Common myeloid progenitor, CD34-positive (primary cell): ENCODE results near the gene PIP5K1C.

Experiments
- CTCF ChIA-PET: fragments of 350-600 bp; sonication (Branson Sonifier 250); formaldehyde crosslinking; loops from one replicate; lab custom pipeline; 2021; ENCODE audit warnings: antibody characterized with exemption; lab: Charles Lee
- POLR2A ChIA-PET: fragments of 350-600 bp; sonication (Branson Sonifier 250); formaldehyde crosslinking; loops from one replicate; lab custom pipeline; 2021; ENCODE audit warnings: antibody characterized with exemption; lab: Charles Lee
- DNase-seq, 3 donors: peaks; one replicate each; pipeline versions ENCODE4 v3.0.0 to v3.0.0-alpha.2; 2013
- H3K27ac ChIP-seq, 2 experiments: 1 replicate in 1 of 2; 2 replicates in 1 of 2; pipeline ENCODE4 v1.7.0; 2013; ENCODE audit warnings: inconsistent platforms in 2 of 2, low read length in 2 of 2, mild to moderate bottlenecking in 2 of 2, low read depth in 1 of 2, moderate library complexity in 1 of 2; ENCODE audit not compliant: severe bottlenecking in 2 of 2, insufficient read depth in 1 of 2, poor library complexity in 1 of 2
- H3K27me3 ChIP-seq, 5 experiments: replicated peaks in 2 of 5; 1 replicate in 3 of 5; 2 replicates in 2 of 5; pipeline versions ENCODE4 v1.6.1 to v1.7.0; 2013; ENCODE audit warnings: low read length in 4 of 5, mild to moderate bottlenecking in 2 of 5, moderate library complexity in 2 of 5, inconsistent platforms in 1 of 5; ENCODE audit not compliant: insufficient read depth in 5 of 5, control insufficient read depth in 4 of 5
- H3K36me3 ChIP-seq, 4 experiments: 1 replicate in 2 of 4; 2 replicates in 2 of 4; pipeline versions ENCODE4 v1.6.1 to v1.7.0; 2013; ENCODE audit warnings: low read length in 3 of 4, control low read depth in 1 of 4, mild to moderate bottlenecking in 1 of 4; ENCODE audit not compliant: control insufficient read depth in 4 of 4, insufficient read depth in 4 of 4
- H3K4me1 ChIP-seq, 4 experiments: 1 replicate in 3 of 4; 2 replicates in 1 of 4; pipeline versions ENCODE4 v1.6.1 to v1.7.1; 2013; ENCODE audit warnings: low read length in 3 of 4, mild to moderate bottlenecking in 3 of 4, control low read depth in 1 of 4, inconsistent platforms in 1 of 4, moderate library complexity in 1 of 4; ENCODE audit not compliant: control insufficient read depth in 4 of 4, insufficient read depth in 4 of 4; ENCODE audit errors: control extremely low read depth in 1 of 4
- H3K4me3 ChIP-seq, 7 experiments: 1 replicate in 4 of 7; 2 replicates in 3 of 7; pipeline versions ENCODE4 v1.5.1 to v1.7.0; 2013; ENCODE audit warnings: mild to moderate bottlenecking in 7 of 7, low read length in 6 of 7, moderate library complexity in 6 of 7, inconsistent platforms in 2 of 7, low read depth in 2 of 7, control low read depth in 1 of 7; ENCODE audit not compliant: insufficient read depth in 4 of 7, control insufficient read depth in 1 of 7; ENCODE audit errors: extremely low read depth in 1 of 7
- H3K9me3 ChIP-seq, 5 experiments: 1 replicate in 4 of 5; 2 replicates in 1 of 5; pipeline versions ENCODE4 v1.6.1 to v1.7.1; 2013; ENCODE audit warnings: low read length in 4 of 5, mild to moderate bottlenecking in 2 of 5, inconsistent platforms in 1 of 5, low read depth in 1 of 5, moderate library complexity in 1 of 5; ENCODE audit not compliant: control insufficient read depth in 4 of 5, insufficient read depth in 2 of 5; ENCODE audit errors: control extremely low read depth in 1 of 5
- WGBS: methylation state at CpG from one replicate; pipeline ENCODE4 v1.1.5; 2013; ENCODE audit not compliant: insufficient coverage; 5-methylcytosine and 5-hydroxymethylcytosine counted together

Gene PIP5K1C

DNA sequence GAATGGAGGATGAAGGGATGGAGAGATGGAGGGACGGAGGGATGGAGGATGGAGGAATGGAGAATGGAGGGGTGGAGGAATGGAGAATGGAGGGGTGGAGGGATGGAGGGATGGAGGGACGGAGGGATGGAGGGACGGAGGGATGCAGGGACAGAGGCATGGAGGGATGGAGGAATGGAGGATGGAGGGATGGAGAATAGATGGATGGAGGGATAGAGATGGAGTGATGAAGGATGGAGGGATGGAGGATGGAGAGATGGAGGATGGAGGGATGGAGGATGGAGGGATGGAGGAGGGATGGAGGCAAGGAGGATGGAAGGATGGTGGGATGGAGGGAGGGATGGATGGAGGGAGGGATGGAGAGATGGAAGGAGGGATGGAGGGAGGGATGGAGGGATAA, 22.1 kb downstream of the PIP5K1C start:
- H3K9me3 ChIP-seq = no peaks in the 10 kb centered on the region
- peaks cover 0 to 7% (median 1%) of the 10 kb centered on the region in 4 experiments for H3K36me3 ChIP-seq
- peaks cover 0 to 13% (median 10%) of the 10 kb centered on the region in 4 experiments for H3K4me1 ChIP-seq
- H3K4me3 ChIP-seq = no peak overlapping the region
- CTCF ChIA-PET = no interaction called here
- no peak overlapping the region for H3K27ac ChIP-seq
- POLR2A ChIA-PET = no interaction called here
- H3K27me3 ChIP-seq = no peaks in the 10 kb centered on the region
- DNase-seq = no peak
- WGBS = 98% methylated on average over 3 of the region's 3 CpGs

DNA sequence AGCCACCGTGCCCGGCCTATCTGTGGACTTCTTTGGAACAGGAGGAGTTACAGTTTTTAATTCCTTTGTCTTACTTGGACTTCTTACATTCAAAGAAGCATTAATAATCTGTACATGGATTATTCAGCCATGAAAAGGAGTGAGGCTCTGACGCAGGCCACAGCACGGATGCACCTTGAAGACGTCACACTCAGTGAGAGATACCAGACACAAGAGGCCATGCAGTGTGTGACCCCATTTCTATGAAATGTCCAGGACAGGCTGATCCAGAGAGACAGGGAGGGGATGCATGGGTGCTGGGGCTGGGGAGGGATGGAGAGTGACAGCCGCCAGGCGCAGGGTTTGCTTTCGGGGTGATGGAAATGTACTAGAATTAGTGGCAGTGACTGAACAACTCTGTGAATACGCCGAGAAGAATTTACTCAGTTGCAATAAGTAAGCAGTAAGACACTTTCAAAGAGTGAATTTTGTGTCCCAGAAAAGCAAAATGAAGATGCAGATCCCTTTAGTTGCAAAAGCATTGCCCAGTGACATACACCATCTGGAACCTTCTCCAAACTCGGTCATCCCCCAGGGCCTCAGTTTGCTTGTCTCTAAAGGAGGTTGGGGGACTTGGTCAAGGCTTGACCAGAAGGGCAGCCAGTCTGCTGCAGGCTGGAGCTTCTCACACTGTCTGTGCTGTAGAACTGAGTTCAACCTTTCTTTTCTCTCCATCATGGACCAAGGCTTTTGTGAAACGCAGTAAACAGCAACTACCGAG, 25.3 kb downstream of the PIP5K1C start:
- Histone ChIP-seq H3K36me3 (peaks cover 0 to 6% (median 1%) of the 10 kb centered on the region in 4 experiments), H3K4me3 (no peak overlapping the region), H3K27ac (no peak overlapping the region), H3K27me3 (no peaks in the 10 kb centered on the region), H3K9me3 (no peaks in the 10 kb centered on the region), H3K4me1 (peaks cover 0 to 40% (median 34%) of the 10 kb centered on the region in 4 experiments)
- 98% methylated on average over 11 of the region's 13 CpGs for WGBS
- no peak for DNase-seq
- ChIA-PET POLR2A (no interaction called here), CTCF (interaction anchor here (0.8 to 1.3 kb wide), 4 partner anchors 13 to 168 kb away, joined by 3 to 5 read pairs (median 4); no protein-coding TSS in a partner anchor)

DNA sequence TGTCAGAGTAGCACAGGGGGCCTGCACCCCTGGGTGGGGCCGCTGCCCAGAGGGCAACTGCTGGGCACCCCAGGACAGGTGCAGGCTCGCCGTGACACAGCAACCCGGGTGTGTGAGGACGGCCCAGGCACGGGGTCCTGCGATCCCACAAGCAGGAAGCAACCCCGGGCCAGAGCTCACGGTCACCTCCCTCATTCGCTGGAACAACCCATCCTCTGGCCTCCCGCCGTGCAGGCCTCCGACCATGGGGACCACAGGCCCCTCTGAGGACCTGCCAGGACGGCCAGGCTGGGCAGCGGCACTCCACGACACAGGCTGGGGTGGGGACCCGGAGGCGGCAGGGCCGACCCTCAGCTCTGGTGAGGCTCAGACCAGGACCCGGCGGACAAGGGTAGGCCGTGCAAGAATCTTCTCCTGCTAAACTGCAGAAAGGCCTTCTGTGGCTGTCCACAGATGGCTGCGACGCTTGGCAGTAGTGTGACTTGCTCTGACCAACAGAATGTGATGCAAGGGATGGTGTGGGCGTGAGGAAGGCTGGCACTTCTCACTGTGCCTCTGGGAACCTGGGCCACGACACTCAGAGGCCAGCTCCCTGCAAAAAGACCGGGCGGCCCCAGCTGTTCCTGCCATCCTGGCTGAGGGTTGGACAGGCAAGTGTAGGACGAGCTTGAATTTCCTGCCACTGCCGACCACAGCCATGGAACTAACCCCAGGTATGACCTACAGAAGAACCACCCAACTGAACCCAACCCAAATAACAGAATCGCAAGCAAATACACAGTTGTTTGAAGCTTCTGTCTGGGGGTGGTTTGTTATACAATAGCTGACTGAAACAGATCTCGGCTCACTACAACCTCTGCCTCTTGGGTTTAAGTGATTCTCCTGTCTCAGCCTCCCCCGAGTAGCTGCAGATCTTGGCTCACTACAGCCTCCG, 26.5 kb downstream of the PIP5K1C start:
- Histone ChIP-seq H3K27ac (no peak overlapping the region), H3K4me1 (peaks cover 0 to 49% (median 45%) of the 10 kb centered on the region in 4 experiments)

GRCh38 chr19:3672993-3673392, 27.3 kb downstream of the PIP5K1C start:
- Histone ChIP-seq H3K27ac (no peak overlapping the region), H3K4me3 (no peak overlapping the region), H3K27me3 (no peaks in the 10 kb centered on the region), H3K4me1 (peaks cover 0 to 52% (median 46%) of the 10 kb centered on the region in 4 experiments), H3K9me3 (no peaks in the 10 kb centered on the region), H3K36me3 (peaks cover 0 to 3% (median 0%) of the 10 kb centered on the region in 4 experiments)
- ChIA-PET POLR2A (no interaction called here), CTCF (interaction anchor here (1.5 to 1.7 kb wide), 2 partner anchors 13 to 18 kb away, joined by 4 to 8 read pairs; no protein-coding TSS in a partner anchor)
- 90% methylated on average over 7 of the region's 13 CpGs for WGBS
- DNase-seq = no peak

More for the DNA sequence above, 26.5 kb downstream of the PIP5K1C start:
- no peaks in the 10 kb centered on the region for H3K9me3 ChIP-seq
- no peak for DNase-seq
- ChIA-PET POLR2A (interaction anchor here (0.5 to 0.6 kb wide), 2 partner anchors 117 to 194 kb away, joined by 3 to 5 read pairs; no protein-coding TSS in a partner anchor), CTCF (interaction anchor here (0.8 to 1.3 kb wide), 3 partner anchors 14 to 167 kb away, joined by 3 to 5 read pairs (median 3); no protein-coding TSS in a partner anchor)
- H3K4me3 ChIP-seq = no peak overlapping the region
- 96% methylated on average over 30 of the region's 34 CpGs for WGBS
- no peaks in the 10 kb centered on the region for H3K27me3 ChIP-seq
- H3K36me3 ChIP-seq = peaks cover 0 to 3% (median 0%) of the 10 kb centered on the region in 4 experiments

- Histone ChIP-seq H3K4me1 (peaks cover 0 to 57% (median 46%) of the 10 kb centered on the region in 4 experiments), H3K9me3 (no peaks in the 10 kb centered on the region), H3K4me3 (peak overlapping the region in 2 of 7 experiments; percentile 70 to 76), H3K27me3 (no peaks in the 10 kb centered on the region), H3K36me3 (peaks cover 0 to 3% (median 0%) of the 10 kb centered on the region in 4 experiments), H3K27ac (peak overlapping the region in 1 of 2 experiments; percentile 86)
- no peak for DNase-seq
- 82% methylated on average over 6 of the region's 8 CpGs for WGBS
- ChIA-PET CTCF (interaction anchor here (1.4 to 1.9 kb wide), 5 partner anchors 14 to 86 kb away, joined by 4 to 8 read pairs (median 4); partner anchors contain the start of gene PIP5K1C), POLR2A (interaction anchor here (0.6 kb wide), 1 partner anchor 84 kb away, joined by 3 read pairs; no protein-coding TSS in a partner anchor)
Measured at GRCh38 chr19:3672575-3672948, 27.7 kb downstream of the PIP5K1C start.

DNA sequence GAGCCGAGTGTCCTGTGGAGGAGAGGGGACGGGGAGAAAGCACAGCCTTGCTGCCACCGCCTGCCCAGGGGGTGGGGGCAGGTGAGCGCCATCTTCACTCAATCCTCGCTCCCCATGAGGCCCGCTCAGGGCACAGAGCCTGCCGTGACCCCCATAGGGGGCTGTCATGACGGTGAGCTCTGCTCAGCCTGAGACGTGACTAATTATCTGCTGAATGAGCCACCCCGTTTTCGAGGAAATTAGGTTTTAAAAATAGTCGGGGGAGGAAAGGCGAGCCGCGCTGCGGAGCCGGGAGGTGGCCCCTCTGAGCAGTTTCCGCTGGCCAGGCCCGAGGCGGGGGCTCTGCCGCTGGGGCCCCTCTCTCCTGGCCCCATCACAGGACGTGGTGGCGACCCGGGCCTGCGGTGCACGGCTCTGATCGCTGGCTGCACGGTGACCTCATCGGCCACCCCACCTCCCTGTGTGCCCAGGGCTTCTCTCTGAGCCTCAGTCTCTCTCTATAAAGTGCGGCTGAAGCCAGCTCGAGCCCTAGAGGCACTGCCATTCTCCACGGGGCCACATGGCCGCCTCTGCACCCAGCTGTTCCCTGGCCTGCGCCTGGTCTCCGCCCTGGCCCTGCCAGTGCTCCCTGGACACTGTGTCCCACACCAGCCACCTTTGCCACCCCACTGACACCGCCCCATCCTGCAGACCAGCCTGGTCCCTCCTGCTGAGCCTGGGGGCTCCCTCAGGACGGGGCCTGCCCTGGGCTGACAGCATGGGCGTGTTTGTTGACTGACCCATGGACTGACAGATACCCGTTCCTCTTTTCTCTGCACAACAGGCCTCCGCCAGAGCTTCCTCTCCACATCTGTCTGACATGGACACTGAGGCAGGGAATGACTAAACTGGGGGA, 28.3 kb downstream of the PIP5K1C start:
- Histone ChIP-seq H3K4me1 (peaks cover 0 to 62% (median 44%) of the 10 kb centered on the region in 4 experiments), H3K9me3 (no peaks in the 10 kb centered on the region), H3K27ac (peak overlapping the region; percentile 58 to 86), H3K36me3 (peaks cover 0 to 3% (median 1%) of the 10 kb centered on the region in 4 experiments), H3K4me3 (peak overlapping the region in 6 of 7 experiments; percentile 36 to 76 (median 60)), H3K27me3 (no peaks in the 10 kb centered on the region)
- ChIA-PET CTCF (interaction anchor here (1.0 to 1.9 kb wide), 6 partner anchors 8 to 86 kb away, joined by 3 to 8 read pairs (median 4); partner anchors contain the start of gene PIP5K1C), POLR2A (interaction anchor here (0.6 to 2.2 kb wide), 4 partner anchors 16 to 85 kb away, joined by 3 to 9 read pairs (median 4); partner anchors contain the start of gene PIP5K1C)
- DNase-seq = peak in 2 of 3 donors; percentile 56 to 66
- WGBS = 11% methylated on average over 36 of the region's 40 CpGs
